GM23338 (cell line): ENCODE results near the gene ZNF784.
A peak's percentile ranks its signal among the peaks of the same experiment; 100 is the strongest.

Experiments used
- CREB1 ChIP-seq: fragments of 250-450 bp; sonication (Bioruptor Pico); IDR thresholded peaks from 2 replicates; pipeline ENCODE4 v1.5.0; 2020; ENCODE audit warnings: low read depth, mild to moderate bottlenecking, moderate library complexity
- EZH2 ChIP-seq: fragments of 200-600 bp; sonication (generic); IDR thresholded peaks from one replicate; pipeline ENCODE4 v1.8.0; 2017; ENCODE audit warnings: antibody characterized with exemption, mild to moderate bottlenecking, low read depth; ENCODE audit not compliant: unreplicated experiment
- EZH2phosphoT487 ChIP-seq: fragments of 200-600 bp; sonication (generic); IDR thresholded peaks from one replicate; pipeline ENCODE4 v1.8.1; 2018; ENCODE audit warnings: antibody characterized with exemption; ENCODE audit not compliant: unreplicated experiment
- JUNB ChIP-seq: IDR thresholded peaks from one replicate; pipeline ENCODE4 v1.6.1; 2016; ENCODE audit warnings: antibody characterized with exemption; ENCODE audit not compliant: unreplicated experiment
- POLR2AphosphoS5 ChIP-seq: IDR thresholded peaks from 2 replicates; pipeline ENCODE4 v1.6.1; 2016; ENCODE audit warnings: antibody characterized with exemption, low read depth
- STAT1 ChIP-seq: IDR thresholded peaks from one replicate; pipeline ENCODE4 v1.6.1; 2016; ENCODE audit warnings: antibody characterized with exemption; ENCODE audit not compliant: unreplicated experiment
- TF ChIP-seq, protein P1 (sequence below), 2 experiments: fragments of 200-600 bp in 1 of 2; sonication (generic) in 1 of 2; conservative IDR thresholded peaks; 2 replicates each; pipeline versions ENCODE4 v1.5.1 to v1.6.1; 2016 to 2017; ENCODE audit warnings: antibody characterized with exemption in 2 of 2, low read depth in 2 of 2, mild to moderate bottlenecking in 2 of 2, moderate library complexity in 1 of 2
- TF ChIP-seq, protein P2 (sequence below): IDR thresholded peaks from 2 replicates; pipeline ENCODE4 v1.6.1; 2016; ENCODE audit warnings: antibody characterized with exemption
- TF ChIP-seq, protein P3 (sequence below): IDR thresholded peaks from one replicate; pipeline ENCODE4 v1.6.1; 2018; ENCODE audit warnings: antibody characterized with exemption; ENCODE audit not compliant: unreplicated experiment

DNA sequence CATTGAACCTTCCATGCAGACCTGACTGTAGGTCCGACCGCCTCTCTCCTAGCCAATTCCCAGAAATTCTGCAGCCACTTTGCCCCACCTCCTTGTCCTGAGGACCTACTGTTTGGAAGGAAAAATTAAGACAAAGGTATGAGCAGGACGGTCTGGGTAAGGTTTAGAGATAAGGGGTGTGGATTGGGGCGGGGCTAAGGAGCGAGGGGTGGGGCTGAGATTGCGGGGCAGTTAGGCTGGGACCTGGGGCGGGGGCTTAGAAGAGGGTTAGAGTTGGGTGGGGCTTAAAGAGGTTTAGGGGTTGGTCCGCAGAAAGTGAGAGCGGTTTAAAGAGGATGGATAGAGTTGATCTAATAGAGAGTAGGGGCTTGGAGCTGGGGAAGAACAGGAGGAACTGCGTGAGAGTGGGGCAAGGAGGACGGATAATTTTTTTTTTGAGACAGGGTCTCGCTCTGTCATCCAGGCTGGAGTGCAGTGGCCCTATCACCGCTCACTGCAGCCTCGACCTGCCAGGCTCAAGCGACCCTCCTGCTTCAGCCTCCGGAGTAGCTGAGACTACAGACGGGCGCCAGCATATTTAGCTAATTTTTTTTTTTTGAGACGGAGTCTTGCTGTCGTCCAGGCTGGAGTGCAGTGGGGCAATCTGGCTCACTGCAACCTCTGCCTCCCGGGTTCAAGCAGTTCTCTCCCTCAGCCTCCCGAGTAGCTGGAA is 20.6 kb downstream of the ZNF784 start:
- TF ChIP-seq, protein P1, sequence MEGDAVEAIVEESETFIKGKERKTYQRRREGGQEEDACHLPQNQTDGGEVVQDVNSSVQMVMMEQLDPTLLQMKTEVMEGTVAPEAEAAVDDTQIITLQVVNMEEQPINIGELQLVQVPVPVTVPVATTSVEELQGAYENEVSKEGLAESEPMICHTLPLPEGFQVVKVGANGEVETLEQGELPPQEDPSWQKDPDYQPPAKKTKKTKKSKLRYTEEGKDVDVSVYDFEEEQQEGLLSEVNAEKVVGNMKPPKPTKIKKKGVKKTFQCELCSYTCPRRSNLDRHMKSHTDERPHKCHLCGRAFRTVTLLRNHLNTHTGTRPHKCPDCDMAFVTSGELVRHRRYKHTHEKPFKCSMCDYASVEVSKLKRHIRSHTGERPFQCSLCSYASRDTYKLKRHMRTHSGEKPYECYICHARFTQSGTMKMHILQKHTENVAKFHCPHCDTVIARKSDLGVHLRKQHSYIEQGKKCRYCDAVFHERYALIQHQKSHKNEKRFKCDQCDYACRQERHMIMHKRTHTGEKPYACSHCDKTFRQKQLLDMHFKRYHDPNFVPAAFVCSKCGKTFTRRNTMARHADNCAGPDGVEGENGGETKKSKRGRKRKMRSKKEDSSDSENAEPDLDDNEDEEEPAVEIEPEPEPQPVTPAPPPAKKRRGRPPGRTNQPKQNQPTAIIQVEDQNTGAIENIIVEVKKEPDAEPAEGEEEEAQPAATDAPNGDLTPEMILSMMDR (conservative IDR thresholded peaks at IDR 0.05; ENCODE audit: low read depth in 2 of 2), result no peak
- TF ChIP-seq, protein P2, sequence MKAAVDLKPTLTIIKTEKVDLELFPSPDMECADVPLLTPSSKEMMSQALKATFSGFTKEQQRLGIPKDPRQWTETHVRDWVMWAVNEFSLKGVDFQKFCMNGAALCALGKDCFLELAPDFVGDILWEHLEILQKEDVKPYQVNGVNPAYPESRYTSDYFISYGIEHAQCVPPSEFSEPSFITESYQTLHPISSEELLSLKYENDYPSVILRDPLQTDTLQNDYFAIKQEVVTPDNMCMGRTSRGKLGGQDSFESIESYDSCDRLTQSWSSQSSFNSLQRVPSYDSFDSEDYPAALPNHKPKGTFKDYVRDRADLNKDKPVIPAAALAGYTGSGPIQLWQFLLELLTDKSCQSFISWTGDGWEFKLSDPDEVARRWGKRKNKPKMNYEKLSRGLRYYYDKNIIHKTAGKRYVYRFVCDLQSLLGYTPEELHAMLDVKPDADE, result no peak
- TF ChIP-seq POLR2AphosphoS5 (peak; percentile 45; the same call in 1 of the 2 replicates), EZH2 (no peak), CREB1 (CRISPR knock-in tag) (no peak), EZH2phosphoT487 (no peak), STAT1 (no peak), JUNB (no peak)
- TF ChIP-seq, protein P3, sequence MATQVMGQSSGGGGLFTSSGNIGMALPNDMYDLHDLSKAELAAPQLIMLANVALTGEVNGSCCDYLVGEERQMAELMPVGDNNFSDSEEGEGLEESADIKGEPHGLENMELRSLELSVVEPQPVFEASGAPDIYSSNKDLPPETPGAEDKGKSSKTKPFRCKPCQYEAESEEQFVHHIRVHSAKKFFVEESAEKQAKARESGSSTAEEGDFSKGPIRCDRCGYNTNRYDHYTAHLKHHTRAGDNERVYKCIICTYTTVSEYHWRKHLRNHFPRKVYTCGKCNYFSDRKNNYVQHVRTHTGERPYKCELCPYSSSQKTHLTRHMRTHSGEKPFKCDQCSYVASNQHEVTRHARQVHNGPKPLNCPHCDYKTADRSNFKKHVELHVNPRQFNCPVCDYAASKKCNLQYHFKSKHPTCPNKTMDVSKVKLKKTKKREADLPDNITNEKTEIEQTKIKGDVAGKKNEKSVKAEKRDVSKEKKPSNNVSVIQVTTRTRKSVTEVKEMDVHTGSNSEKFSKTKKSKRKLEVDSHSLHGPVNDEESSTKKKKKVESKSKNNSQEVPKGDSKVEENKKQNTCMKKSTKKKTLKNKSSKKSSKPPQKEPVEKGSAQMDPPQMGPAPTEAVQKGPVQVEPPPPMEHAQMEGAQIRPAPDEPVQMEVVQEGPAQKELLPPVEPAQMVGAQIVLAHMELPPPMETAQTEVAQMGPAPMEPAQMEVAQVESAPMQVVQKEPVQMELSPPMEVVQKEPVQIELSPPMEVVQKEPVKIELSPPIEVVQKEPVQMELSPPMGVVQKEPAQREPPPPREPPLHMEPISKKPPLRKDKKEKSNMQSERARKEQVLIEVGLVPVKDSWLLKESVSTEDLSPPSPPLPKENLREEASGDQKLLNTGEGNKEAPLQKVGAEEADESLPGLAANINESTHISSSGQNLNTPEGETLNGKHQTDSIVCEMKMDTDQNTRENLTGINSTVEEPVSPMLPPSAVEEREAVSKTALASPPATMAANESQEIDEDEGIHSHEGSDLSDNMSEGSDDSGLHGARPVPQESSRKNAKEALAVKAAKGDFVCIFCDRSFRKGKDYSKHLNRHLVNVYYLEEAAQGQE, result no peak
